Activated naive CD8-positive, alpha-beta T cell treated with anti-CD3 and anti-CD28 coated beads, Interleukin-2, amount 10 ng/mL, durations not matched to agents 7 days and 5 days (primary cell): ENCODE measurements around the gene CFAP69. TPM values are rescaled to one million over a fixed set of nuclear protein-coding genes. Genes with fewer than 3 reads are reported as not detected.
"Not testable (repeated sequence)": the region's sequence is repeated elsewhere in the genome, so short reads cannot be mapped to it uniquely, and the experiment has no call there.

Experiments used
- ATAC-seq: fragments of 150-1000 bp; cut with Tn5 transposase; one replicate; pipeline ENCODE4 v1.10.0; 2021; ENCODE audit warnings: low read depth, moderate library complexity
- POLR2A ChIA-PET: fragments of 350-600 bp; sonication (Branson Sonifier 250); formaldehyde crosslinking; loops from one replicate; lab custom pipeline; 2021; ENCODE audit warnings: antibody characterized with exemption; lab: Charles Lee
- DNase-seq: peaks from one replicate; pipeline ENCODE4 v3.0.0; 2021
- H3K27ac Mint-ChIP-seq: one replicate; pipeline ENCODE4 v1.8.0; 2022; ENCODE audit warnings: mild to moderate bottlenecking, mixed read lengths
- H3K27me3 Mint-ChIP-seq: one replicate; pipeline ENCODE4 v1.8.0; 2022; ENCODE audit warnings: mild to moderate bottlenecking, moderate library complexity, mixed read lengths
- H3K36me3 Mint-ChIP-seq: one replicate; pipeline ENCODE4 v1.8.0; 2021; ENCODE audit warnings: mild to moderate bottlenecking, mixed read lengths
- H3K4me1 Mint-ChIP-seq: one replicate; pipeline ENCODE4 v1.8.0; 2021; ENCODE audit warnings: mixed read lengths
- H3K4me3 Mint-ChIP-seq: one replicate; pipeline ENCODE4 v1.8.0; 2022; ENCODE audit warnings: mild to moderate bottlenecking, moderate library complexity, mixed read lengths
- H3K9me3 Mint-ChIP-seq: one replicate; pipeline ENCODE4 v1.8.0; 2021; ENCODE audit warnings: mixed read lengths
- total RNA-seq, 2 experiments: library from RNA; stranded (reverse); gene quantifications; one replicate each; pipeline ENCODE4 v1.2.3, GENCODE V29; 2021

Gene CFAP69
- total RNA-seq, 2 experiments from 2014 or later: 0.33 TPM; not detected in 1

DNA sequence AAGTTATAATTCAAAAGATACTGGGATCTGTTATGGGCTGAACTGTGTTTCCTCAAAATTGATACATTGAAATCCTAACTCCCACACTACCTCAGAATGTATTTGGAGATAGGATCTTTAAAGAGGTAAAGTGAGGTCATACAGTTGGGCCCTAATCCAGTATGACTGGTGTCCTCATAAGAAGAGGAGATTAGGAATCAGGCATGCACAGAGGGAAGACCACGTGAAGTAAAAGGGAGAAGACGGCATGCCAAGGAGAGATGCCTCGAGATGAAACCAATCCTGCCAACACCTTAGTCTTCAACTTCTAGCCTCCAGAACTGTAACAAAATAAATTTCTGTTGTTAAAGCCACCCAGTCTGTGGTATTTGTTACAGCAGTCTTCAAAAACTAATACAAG is 5.9 kb upstream of the CFAP69 start:
- Mint-ChIP-seq H3K27ac (no peak overlapping the region), H3K27me3 (peaks cover 25% of the 10 kb centered on the region), H3K4me3 (no peak overlapping the region), H3K36me3 (no peaks in the 10 kb centered on the region), H3K9me3 (no peaks in the 10 kb centered on the region), H3K4me1 (peaks cover 3% of the 10 kb centered on the region)
- DNase-seq (no peak), ATAC-seq (no peak)
- POLR2A ChIA-PET: no interaction called here

DNA sequence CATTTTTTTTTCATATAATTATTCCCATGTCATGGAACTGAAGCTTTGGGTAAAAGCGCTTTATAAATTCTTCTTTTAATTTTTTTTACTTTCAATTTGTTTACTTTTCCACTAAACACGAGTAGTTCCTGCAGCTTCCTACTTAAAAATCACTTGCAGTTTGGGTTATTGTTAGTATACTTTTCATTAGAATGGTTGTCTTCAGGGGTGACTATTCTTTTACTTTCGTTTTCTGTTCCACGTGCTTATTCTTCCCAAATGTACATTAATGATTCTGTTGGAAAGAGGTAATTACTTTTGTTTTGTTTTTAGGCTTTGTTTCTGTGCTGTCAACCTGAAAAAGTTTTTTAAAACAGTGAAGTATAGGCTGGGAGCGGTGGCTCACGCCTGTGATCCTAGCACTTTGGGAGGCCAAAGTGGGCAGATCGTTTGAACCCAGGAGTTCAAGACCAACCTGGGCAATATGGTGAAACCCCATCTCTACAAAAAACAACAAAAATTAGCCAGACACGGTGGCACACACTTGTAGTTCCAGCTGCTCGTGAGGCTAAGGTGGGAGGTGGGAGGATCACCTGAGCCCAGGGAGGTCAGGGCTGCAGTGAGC is 5.2 kb upstream of the CFAP69 start:
- no peak overlapping the region for H3K4me3 Mint-ChIP-seq

DNA sequence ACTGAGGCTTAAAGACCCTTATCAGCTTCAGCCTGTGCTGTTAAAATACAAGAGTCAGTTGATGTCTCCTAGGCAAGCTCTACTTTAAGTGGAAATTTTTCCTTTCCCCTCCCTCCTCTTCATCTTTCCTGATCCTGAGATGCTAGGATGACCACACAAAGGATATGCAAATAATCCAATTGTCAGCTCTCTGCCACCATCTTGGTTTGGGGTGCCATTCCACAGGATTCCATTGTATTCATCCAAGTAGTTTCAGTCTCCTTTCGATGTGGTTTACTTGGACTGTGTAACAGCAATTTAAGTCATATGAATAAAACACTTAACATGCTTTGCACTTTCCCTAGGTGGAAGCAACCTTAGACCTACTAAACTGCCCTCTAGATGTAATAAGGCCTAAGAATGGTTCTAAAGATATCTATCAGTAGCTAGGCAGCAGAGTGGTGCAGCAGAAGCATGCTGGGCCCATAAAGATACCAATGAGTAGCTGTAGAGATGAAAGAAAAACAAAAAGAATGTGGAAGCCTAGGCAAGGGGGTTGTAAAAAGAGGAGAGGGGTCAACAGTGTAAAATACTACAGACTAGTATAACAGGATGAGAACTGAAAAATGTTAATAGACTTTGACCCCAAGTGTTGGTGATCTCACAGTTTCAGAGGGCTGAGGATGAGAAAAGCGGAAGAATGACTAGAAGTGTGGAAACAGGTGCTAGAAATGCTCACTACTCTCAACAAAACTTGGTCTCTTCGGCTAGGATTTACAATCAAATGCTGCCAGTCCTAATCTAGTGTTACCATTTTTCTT is 2.4 kb upstream of the CFAP69 start:
- POLR2A ChIA-PET: no interaction called here
- peaks cover 43% of the 10 kb centered on the region for H3K27me3 Mint-ChIP-seq
- no peak overlapping the region for H3K27ac Mint-ChIP-seq
- ATAC-seq: no peak
- no peak for DNase-seq
- H3K4me1 Mint-ChIP-seq: peaks cover 20% of the 10 kb centered on the region
- H3K4me3 Mint-ChIP-seq: no peak overlapping the region
- H3K9me3 Mint-ChIP-seq: no peaks in the 10 kb centered on the region
- no peaks in the 10 kb centered on the region for H3K36me3 Mint-ChIP-seq

More for the DNA sequence above, 5.2 kb upstream of the CFAP69 start:
- DNase-seq (no peak), ATAC-seq (no peak)
- POLR2A ChIA-PET: interaction anchor here (0.7 kb wide), 1 partner anchor 28 kb away, joined by 3 read pairs; the partner anchor contains the start of gene STEAP2
- H3K36me3 Mint-ChIP-seq: no peaks in the 10 kb centered on the region
- H3K27me3 Mint-ChIP-seq: peaks cover 28% of the 10 kb centered on the region
- no peak overlapping the region for H3K27ac Mint-ChIP-seq
- H3K4me1 Mint-ChIP-seq: peaks cover 9% of the 10 kb centered on the region
- H3K9me3 Mint-ChIP-seq: no peaks in the 10 kb centered on the region

DNA sequence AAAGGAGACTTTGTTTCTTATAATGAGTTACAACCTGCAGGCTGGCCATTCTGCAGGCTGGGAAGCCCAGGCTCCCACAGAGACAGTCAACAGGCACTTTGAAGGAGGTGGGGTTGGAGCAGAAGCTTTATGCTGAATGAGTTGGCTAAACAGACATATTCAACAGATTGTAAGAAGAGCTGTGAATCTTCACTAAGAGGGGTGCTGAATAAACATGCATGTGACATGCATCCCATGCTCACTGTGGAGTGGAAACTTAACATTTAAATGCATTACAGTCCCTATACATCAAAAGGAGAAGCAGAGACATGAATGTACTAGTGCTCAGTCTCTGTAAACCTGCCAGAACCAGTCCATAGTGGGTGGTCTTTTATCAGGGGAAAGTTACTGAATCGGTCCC is 1.4 kb upstream of the CFAP69 start:
- H3K27ac Mint-ChIP-seq: no peak overlapping the region
- POLR2A ChIA-PET: no interaction called here
- H3K4me3 Mint-ChIP-seq: peak overlapping the region; percentile 93
- H3K36me3 Mint-ChIP-seq: no peaks in the 10 kb centered on the region
- H3K4me1 Mint-ChIP-seq: peaks cover 20% of the 10 kb centered on the region
- H3K27me3 Mint-ChIP-seq: peaks cover 43% of the 10 kb centered on the region
- H3K9me3 Mint-ChIP-seq: no peaks in the 10 kb centered on the region
- DNase-seq (no peak), ATAC-seq (no peak)

DNA sequence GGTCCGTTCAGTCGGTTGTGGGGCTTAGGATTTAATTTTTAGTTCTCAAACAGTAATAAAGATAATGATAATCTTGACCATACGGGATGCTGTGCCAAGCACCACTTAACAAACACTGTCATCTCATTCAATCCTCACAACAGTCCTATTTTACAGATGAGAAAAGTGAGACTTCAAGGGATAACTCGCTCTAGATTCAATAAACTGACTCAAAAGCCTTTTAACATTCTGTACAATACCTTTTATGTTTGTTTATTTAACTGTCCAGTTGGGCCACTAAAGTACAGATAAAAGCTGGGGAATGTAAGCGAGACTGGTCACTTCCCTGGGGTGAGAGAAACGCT is 437 bp upstream of the CFAP69 start:
- Mint-ChIP-seq H3K27ac (peak overlapping the region; percentile 31), H3K4me1 (peaks cover 20% of the 10 kb centered on the region), H3K36me3 (no peaks in the 10 kb centered on the region), H3K27me3 (peaks cover 43% of the 10 kb centered on the region), H3K4me3 (peak overlapping the region; percentile 93), H3K9me3 (no peaks in the 10 kb centered on the region)
- no peak for ATAC-seq
- POLR2A ChIA-PET: no interaction called here
- DNase-seq: no peak

DNA sequence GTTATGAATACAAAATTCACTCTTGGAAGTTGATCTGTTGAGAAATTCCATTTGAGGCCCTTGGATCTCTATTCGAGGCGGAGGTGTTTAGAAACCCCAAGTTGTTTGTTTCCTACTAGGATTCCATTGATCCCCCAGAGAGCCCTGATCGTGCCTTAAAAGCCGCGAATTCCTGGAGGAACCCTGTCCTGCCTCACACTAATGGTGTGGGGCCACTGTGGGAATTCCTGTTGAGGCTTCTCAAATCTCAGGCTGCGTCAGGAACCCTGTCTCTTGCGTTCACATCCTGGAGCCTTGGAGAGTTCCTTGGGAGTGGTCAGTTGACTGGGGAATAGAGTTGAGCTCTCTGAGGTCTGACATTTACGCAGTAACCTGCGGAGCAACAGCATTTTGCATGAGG is 1.2 kb downstream of the CFAP69 start:
- peak overlapping the region; percentile 93 for H3K4me3 Mint-ChIP-seq
- DNase-seq (no peak), ATAC-seq (no peak)
- H3K4me1 Mint-ChIP-seq: peaks cover 20% of the 10 kb centered on the region
- H3K27ac Mint-ChIP-seq: no peak overlapping the region
- H3K9me3 Mint-ChIP-seq: no peaks in the 10 kb centered on the region
- H3K27me3 Mint-ChIP-seq: peaks cover 49% of the 10 kb centered on the region
- POLR2A ChIA-PET: no interaction called here
- H3K36me3 Mint-ChIP-seq: no peaks in the 10 kb centered on the region

DNA sequence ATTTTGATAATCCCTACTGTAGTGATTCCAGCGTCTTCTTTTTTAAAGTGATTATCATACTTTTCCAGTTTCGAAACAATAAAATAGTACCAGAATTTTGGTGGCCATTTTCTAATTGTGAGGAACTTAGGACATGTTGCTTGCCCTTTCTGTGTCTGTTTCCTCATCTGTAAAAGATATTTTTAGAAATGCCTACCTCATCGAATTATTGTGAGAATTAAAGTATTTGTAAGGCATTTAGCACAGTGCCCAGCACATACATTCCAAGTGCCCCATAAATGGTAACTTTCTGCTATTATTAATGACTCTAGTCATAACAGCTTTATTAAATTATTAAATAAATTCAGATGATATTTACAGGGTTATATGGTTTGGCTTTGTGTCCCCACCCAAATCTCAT is 3.7 kb downstream of the CFAP69 start:
- H3K27ac Mint-ChIP-seq: no peak overlapping the region
- POLR2A ChIA-PET: no interaction called here
- peaks cover 42% of the 10 kb centered on the region for H3K27me3 Mint-ChIP-seq

DNA sequence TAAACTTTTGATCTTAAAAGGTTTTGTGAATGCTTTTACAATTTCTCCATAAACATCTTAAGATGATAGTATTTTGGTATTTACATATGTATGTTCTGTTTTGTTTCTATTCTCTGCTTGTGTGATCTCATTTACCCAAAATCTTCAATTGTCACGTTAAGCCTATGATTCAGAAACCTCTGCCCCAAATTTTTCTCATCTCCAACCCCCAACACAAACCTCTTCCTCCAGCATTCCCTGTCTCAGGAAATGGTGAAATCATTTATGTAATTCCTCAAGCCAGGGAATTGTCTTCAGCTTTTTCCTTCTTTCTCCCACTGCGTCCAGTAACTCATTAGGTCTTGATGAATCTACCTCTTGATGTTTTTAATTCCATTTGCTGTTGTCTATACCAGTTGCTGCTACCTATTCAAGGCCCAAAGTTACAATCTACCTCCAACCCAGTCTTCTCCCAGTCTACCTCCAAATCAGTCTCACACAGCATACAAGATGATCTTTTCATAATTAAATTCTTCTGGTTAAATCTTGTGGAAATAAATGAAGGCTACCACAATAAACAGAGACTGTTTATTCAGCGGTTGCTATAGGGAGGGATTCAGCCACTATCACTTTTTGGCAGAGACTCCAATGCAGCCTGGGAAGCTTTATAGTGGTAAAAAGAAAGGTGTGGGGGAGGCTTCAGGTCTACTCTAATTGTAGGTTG is 5.8 kb downstream of the CFAP69 start:
- DNase-seq: no peak
- H3K4me1 Mint-ChIP-seq: peaks cover 6% of the 10 kb centered on the region
- ATAC-seq: no peak
- POLR2A ChIA-PET: no interaction called here
- no peak overlapping the region for H3K27ac Mint-ChIP-seq
- no peak overlapping the region for H3K4me3 Mint-ChIP-seq
- peaks cover 33% of the 10 kb centered on the region for H3K27me3 Mint-ChIP-seq
- H3K9me3 Mint-ChIP-seq: peaks cover 1% of the 10 kb centered on the region
- no peaks in the 10 kb centered on the region for H3K36me3 Mint-ChIP-seq

More for the DNA sequence above, 3.7 kb downstream of the CFAP69 start:
- H3K4me1 Mint-ChIP-seq: peaks cover 20% of the 10 kb centered on the region
- no peaks in the 10 kb centered on the region for H3K9me3 Mint-ChIP-seq
- no peak overlapping the region for H3K4me3 Mint-ChIP-seq
- DNase-seq: no peak
- H3K36me3 Mint-ChIP-seq: no peaks in the 10 kb centered on the region
- no peak for ATAC-seq

DNA sequence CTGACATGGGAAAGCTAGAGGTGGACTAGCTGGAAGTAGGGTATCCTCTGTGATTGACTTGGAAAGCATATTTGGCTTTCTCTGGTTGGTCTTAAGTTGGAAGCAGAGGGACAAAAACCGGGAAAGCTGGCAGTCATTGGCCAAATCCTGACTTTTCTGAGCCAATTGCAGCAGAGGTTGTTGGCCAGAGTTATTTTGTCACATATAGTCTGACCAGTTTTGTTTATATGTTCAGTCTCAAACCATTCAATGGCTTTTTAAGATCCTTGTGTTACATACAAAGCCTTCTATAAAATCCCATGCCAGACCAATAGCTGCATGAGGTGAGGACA is 6.3 kb downstream of the CFAP69 start:
- H3K9me3 Mint-ChIP-seq: peaks cover 1% of the 10 kb centered on the region
- ATAC-seq (no peak), DNase-seq (no peak)
- no peaks in the 10 kb centered on the region for H3K36me3 Mint-ChIP-seq
- no peak overlapping the region for H3K27ac Mint-ChIP-seq
- peaks cover under 1% of the 10 kb centered on the region for H3K4me1 Mint-ChIP-seq
- H3K4me3 Mint-ChIP-seq: no peak overlapping the region
- peaks cover 32% of the 10 kb centered on the region for H3K27me3 Mint-ChIP-seq
- POLR2A ChIA-PET: no interaction called here

DNA sequence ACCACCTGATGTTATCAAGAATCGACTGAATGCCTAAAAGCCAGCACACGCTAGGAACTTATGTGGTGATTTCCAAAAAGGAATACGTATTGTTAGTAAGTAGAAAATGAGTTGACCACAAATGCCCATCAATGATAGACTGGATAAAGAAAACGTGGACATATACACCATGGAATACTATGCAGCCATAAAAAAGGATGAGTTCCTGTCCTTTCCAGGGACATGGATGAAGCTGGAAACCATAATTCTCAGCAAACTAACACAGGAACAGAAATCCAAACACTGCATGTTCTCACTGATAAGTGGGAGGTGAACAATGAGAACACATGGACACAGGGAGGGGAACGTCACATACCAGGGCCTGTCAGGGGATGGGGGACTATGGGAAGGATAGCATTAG is 11.0 kb downstream of the CFAP69 start:
- H3K4me1 Mint-ChIP-seq, H3K27ac Mint-ChIP-seq, H3K9me3 Mint-ChIP-seq, POLR2A ChIA-PET, H3K36me3 Mint-ChIP-seq, ATAC-seq, DNase-seq, H3K4me3 Mint-ChIP-seq: not testable (repeated sequence)
- peaks cover 21% of the 10 kb centered on the region for H3K27me3 Mint-ChIP-seq

DNA sequence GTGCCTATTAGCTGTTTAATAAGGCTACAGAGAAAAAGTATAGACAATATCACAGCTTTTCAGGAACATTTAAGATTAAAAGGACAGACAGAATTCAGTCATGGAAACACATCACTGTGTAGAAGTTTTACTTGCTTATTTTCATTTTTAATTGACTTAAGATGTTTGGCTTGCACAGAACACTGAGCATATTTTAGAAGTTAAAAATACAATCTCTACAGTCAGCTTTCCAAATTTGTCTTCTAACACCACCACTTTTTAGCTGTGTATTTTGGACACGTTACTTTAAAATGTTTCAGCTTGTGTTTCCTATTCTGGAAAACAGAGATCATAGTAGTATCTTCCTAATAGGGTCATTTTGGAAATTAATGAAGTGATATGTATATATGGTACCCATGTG is 11.8 kb downstream of the CFAP69 start:
- Mint-ChIP-seq H3K4me1 (no peaks in the 10 kb centered on the region), H3K27me3 (peaks cover 21% of the 10 kb centered on the region), H3K4me3 (no peak overlapping the region), H3K9me3 (peaks cover 1% of the 10 kb centered on the region), H3K27ac (no peak overlapping the region), H3K36me3 (no peaks in the 10 kb centered on the region)
- POLR2A ChIA-PET: no interaction called here
- ATAC-seq (no peak), DNase-seq (no peak)

DNA sequence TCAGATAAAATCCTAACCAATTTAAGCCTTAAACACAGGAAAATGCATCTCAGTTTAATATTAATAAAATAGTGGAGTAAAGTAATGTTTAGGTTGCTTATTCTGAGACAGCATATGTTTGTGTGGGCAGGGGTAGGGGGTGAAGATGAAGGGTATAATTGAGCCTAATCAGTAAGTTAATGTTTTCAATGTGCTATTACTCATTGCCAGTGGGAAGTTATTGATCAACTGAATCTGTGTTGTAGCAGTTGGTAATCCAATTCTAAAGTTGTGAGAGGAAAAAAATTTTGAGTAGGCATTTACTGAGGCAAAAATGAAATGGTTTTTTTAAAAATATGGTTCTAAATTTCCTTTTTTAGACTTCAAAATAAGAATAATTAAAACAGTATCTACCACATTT is 16.5 kb downstream of the CFAP69 start:
- POLR2A ChIA-PET: no interaction called here
- no peak overlapping the region for H3K4me3 Mint-ChIP-seq
- H3K36me3 Mint-ChIP-seq: no peaks in the 10 kb centered on the region
- no peak overlapping the region for H3K27ac Mint-ChIP-seq
- ATAC-seq: no peak
- no peak for DNase-seq
- peaks cover 11% of the 10 kb centered on the region for H3K27me3 Mint-ChIP-seq
- no peaks in the 10 kb centered on the region for H3K4me1 Mint-ChIP-seq
- H3K9me3 Mint-ChIP-seq: no peaks in the 10 kb centered on the region

DNA sequence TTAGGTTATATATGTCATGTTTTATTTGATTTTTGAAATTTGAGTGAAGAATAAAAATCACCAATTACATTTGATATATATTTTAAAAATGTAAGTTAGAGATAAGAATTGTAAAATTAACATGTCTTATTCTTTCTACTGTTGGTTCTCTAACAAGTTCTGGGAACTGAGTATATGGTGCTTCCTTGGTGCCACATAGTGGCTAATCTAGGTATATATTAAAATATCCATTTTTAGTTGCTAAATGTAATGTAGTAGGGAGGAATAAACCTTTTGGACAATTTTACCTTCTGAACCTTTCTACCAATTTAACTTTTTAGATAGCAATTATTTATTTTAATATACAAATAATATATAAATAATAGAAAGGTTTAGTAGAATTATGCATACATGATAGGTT is 17.5 kb downstream of the CFAP69 start:
- no peak overlapping the region for H3K27ac Mint-ChIP-seq
- POLR2A ChIA-PET: no interaction called here

DNA sequence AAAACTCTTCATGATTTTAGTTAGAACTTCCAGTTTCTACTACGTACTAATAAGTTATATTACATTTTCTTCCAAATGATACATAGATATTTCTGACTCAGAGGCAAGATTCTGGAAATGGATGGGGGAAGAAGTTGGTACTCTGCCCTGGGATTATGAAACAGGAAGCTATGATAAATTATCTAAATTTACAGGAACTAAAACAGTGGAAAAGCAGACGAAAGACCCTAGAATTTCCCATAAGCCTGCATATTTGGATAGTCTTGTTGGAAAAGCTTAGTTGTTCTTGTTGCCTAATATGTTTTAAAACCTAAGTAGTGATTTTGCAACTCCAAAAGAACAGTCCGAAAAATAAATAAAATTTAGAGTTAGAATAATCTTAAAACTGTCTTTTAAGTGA is 21.8 kb downstream of the CFAP69 start:
- H3K9me3 Mint-ChIP-seq: no peaks in the 10 kb centered on the region
- H3K4me3 Mint-ChIP-seq: no peak overlapping the region
- DNase-seq (no peak), ATAC-seq (no peak)
- no peaks in the 10 kb centered on the region for H3K36me3 Mint-ChIP-seq
- no peaks in the 10 kb centered on the region for H3K4me1 Mint-ChIP-seq
- peaks cover 6% of the 10 kb centered on the region for H3K27me3 Mint-ChIP-seq
- H3K27ac Mint-ChIP-seq: no peak overlapping the region
- POLR2A ChIA-PET: no interaction called here

More for the DNA sequence above, 17.5 kb downstream of the CFAP69 start:
- Mint-ChIP-seq H3K4me3 (no peak overlapping the region), H3K27me3 (peaks cover 11% of the 10 kb centered on the region), H3K36me3 (no peaks in the 10 kb centered on the region), H3K4me1 (no peaks in the 10 kb centered on the region), H3K9me3 (no peaks in the 10 kb centered on the region)
- no peak for DNase-seq
- ATAC-seq: no peak
